H9 (cell line): Measurements from ENCODE around the gene HOMER3. TPM values are rescaled to one million over a fixed set of nuclear protein-coding genes. Genes with fewer than 3 reads are reported as not detected.

ENCODE experiments used
- DNase-seq: peaks from one replicate; pipeline ENCODE4 v3.0.0-alpha.2; 2017
- H2AFZ ChIP-seq: one replicate; pipeline ENCODE4 v1.6.1; 2013; ENCODE audit warnings: mild to moderate bottlenecking, low read length, control low read depth, moderate library complexity
- H2AK5ac ChIP-seq: 2 replicates; pipeline ENCODE4 v1.6.1; 2013; ENCODE audit warnings: low read length, control low read depth, mixed read lengths; ENCODE audit not compliant: insufficient read length
- H2BK120ac ChIP-seq: one replicate; pipeline ENCODE4 v1.6.1; 2013; ENCODE audit warnings: low read depth, mild to moderate bottlenecking, low read length, control low read depth, inconsistent platforms; ENCODE audit not compliant: poor library complexity, severe bottlenecking
- H2BK12ac ChIP-seq: 2 replicates; pipeline ENCODE4 v1.6.1; 2013; ENCODE audit warnings: low read length, control low read depth, mixed read lengths, low read depth; ENCODE audit not compliant: insufficient read length
- H2BK15ac ChIP-seq: 2 replicates; pipeline ENCODE4 v1.6.1; 2013; ENCODE audit warnings: low read depth, low read length, control low read depth
- H2BK20ac ChIP-seq: one replicate; pipeline ENCODE4 v1.6.1; 2013; ENCODE audit warnings: low read depth, mild to moderate bottlenecking, low read length, control low read depth, inconsistent platforms; ENCODE audit not compliant: poor library complexity, severe bottlenecking
- H2BK5ac ChIP-seq: 2 replicates; pipeline ENCODE4 v1.6.1; 2013; ENCODE audit warnings: low read length, control low read depth, mixed read lengths; ENCODE audit not compliant: insufficient read length
- H3K14ac ChIP-seq: 2 replicates; pipeline ENCODE4 v1.6.1; 2013; ENCODE audit warnings: low read length, control low read depth; ENCODE audit not compliant: insufficient read depth
- H3K18ac ChIP-seq: 2 replicates; pipeline ENCODE4 v1.6.1; 2013; ENCODE audit warnings: low read depth, mild to moderate bottlenecking, mixed read lengths, low read length, control low read depth; ENCODE audit not compliant: insufficient read length
- H3K23ac ChIP-seq: 2 replicates; pipeline ENCODE4 v1.6.1; 2013; ENCODE audit warnings: low read length, control low read depth, mixed read lengths, low read depth; ENCODE audit not compliant: insufficient read length
- H3K23me2 ChIP-seq: 2 replicates; pipeline ENCODE4 v1.6.1; 2013; ENCODE audit warnings: low read depth, mild to moderate bottlenecking, mixed read lengths, low read length, control low read depth; ENCODE audit not compliant: insufficient read length, poor library complexity, severe bottlenecking
- H3K27ac ChIP-seq: 2 replicates; pipeline ENCODE4 v1.5.1; 2013; ENCODE audit warnings: low read length, control low read depth, mixed read lengths, low read depth; ENCODE audit not compliant: insufficient read length
- H3K27me3 ChIP-seq: 2 replicates; pipeline ENCODE4 v1.6.1; 2013; ENCODE audit warnings: low read length, control low read depth, inconsistent platforms; ENCODE audit not compliant: insufficient read depth
- H3K4ac ChIP-seq: 2 replicates; pipeline ENCODE4 v1.6.1; 2013; ENCODE audit warnings: low read depth, mild to moderate bottlenecking, control low read depth, inconsistent platforms, low read length, moderate library complexity
- H3K4me1 ChIP-seq: 2 replicates; pipeline ENCODE4 v1.6.1; 2013; ENCODE audit warnings: low read length, control low read depth, inconsistent platforms; ENCODE audit not compliant: insufficient read depth
- H3K4me2 ChIP-seq: 2 replicates; pipeline ENCODE4 v1.6.1; 2013; ENCODE audit warnings: low read length, control low read depth, mixed read lengths; ENCODE audit not compliant: insufficient read length, insufficient read depth
- H3K56ac ChIP-seq: 2 replicates; pipeline ENCODE4 v1.6.1; 2013; ENCODE audit warnings: low read depth, mild to moderate bottlenecking, mixed read lengths, low read length, control low read depth; ENCODE audit not compliant: insufficient read length
- H3K79me1 ChIP-seq: 2 replicates; pipeline ENCODE4 v1.6.1; 2013; ENCODE audit warnings: low read depth, mild to moderate bottlenecking, moderate library complexity, low read length, control low read depth, inconsistent platforms; ENCODE audit not compliant: insufficient read depth, poor library complexity, severe bottlenecking
- H3K79me2 ChIP-seq: 2 replicates; pipeline ENCODE4 v1.6.1; 2013; ENCODE audit warnings: low read length, control low read depth, inconsistent platforms; ENCODE audit not compliant: insufficient read depth
- H3K9ac ChIP-seq: 2 replicates; pipeline ENCODE4 v1.6.1; 2013; ENCODE audit warnings: low read length, control low read depth, mixed read lengths; ENCODE audit not compliant: insufficient read length; ENCODE audit errors: extremely low read depth
- H3K9me3 ChIP-seq: one replicate; pipeline ENCODE4 v1.6.1; 2013; ENCODE audit warnings: low read depth, low read length, inconsistent platforms; ENCODE audit not compliant: control insufficient read depth
- H3T11ph ChIP-seq: one replicate; pipeline ENCODE4 v1.6.1; 2013; ENCODE audit warnings: mild to moderate bottlenecking, low read length, control low read depth, inconsistent platforms
- H4K20me1 ChIP-seq: one replicate; pipeline ENCODE4 v1.6.1; 2013; ENCODE audit not compliant: control insufficient read depth, insufficient read length, insufficient read depth
- H4K5ac ChIP-seq: 2 replicates; pipeline ENCODE4 v1.6.1; 2013; ENCODE audit warnings: low read depth, mild to moderate bottlenecking, mixed read lengths, low read length, control low read depth; ENCODE audit not compliant: insufficient read length
- H4K8ac ChIP-seq: replicated peaks from 2 replicates; pipeline ENCODE4 v1.6.1; 2013; ENCODE audit warnings: low read length, control low read depth, mixed read lengths, low read depth; ENCODE audit not compliant: insufficient read length
- H4K91ac ChIP-seq: 2 replicates; pipeline ENCODE4 v1.6.1; 2013; ENCODE audit warnings: low read depth, mild to moderate bottlenecking, moderate library complexity, mixed read lengths, low read length, control low read depth; ENCODE audit not compliant: insufficient read length
- H3K27ac Mint-ChIP-seq, 3 experiments: 2 replicates in 2 of 3; 3 replicates in 1 of 3; pipeline ENCODE4 v1.8.0; 2020 to 2021; ENCODE audit warnings: mixed read lengths in 3 of 3, mild to moderate bottlenecking in 1 of 3, moderate library complexity in 1 of 3
- H3K27me3 Mint-ChIP-seq: 2 replicates; pipeline ENCODE4 v1.8.0; 2021; ENCODE audit warnings: low read depth, mild to moderate bottlenecking, moderate library complexity, mixed read lengths
- H3K36me3 Mint-ChIP-seq, 3 experiments: 2 replicates in 2 of 3; 3 replicates in 1 of 3; pipeline ENCODE4 v1.8.0; 2020 to 2021; ENCODE audit warnings: low read depth in 3 of 3, mixed read lengths in 3 of 3; ENCODE audit not compliant: insufficient read depth in 1 of 3
- H3K4me1 Mint-ChIP-seq, 2 experiments: 2 replicates each; pipeline ENCODE4 v1.8.0; 2020; ENCODE audit warnings: mixed read lengths in 2 of 2
- H3K4me3 Mint-ChIP-seq, 2 experiments: 2 replicates in 1 of 2; 3 replicates in 1 of 2; pipeline ENCODE4 v1.8.0; 2020 to 2021; ENCODE audit warnings: mild to moderate bottlenecking in 2 of 2, mixed read lengths in 2 of 2, moderate library complexity in 1 of 2
- H3K9me3 Mint-ChIP-seq, 2 experiments: 2 replicates in 1 of 2; 3 replicates in 1 of 2; pipeline ENCODE4 v1.8.0; 2020; ENCODE audit warnings: mild to moderate bottlenecking in 2 of 2, mixed read lengths in 2 of 2, moderate library complexity in 1 of 2
- CTCF ChIP-seq: fragments of 200-600 bp; sonication (generic); conservative IDR thresholded peaks from 3 replicates; pipeline ENCODE4 v1.8.0; 2021; ENCODE audit warnings: antibody characterized with exemption, mild to moderate bottlenecking
- WGBS: extraction: QIAGEN DNeasy Blood & Tissue Kit; methylation state at CpG from one replicate; pipeline ENCODE4 v1.1.7; 2013; ENCODE audit warnings: missing lambda C conversion rate, low lambda C conversion rate, mixed read lengths; ENCODE audit not compliant: insufficient read length; ENCODE audit errors: extremely low coverage; 5-methylcytosine and 5-hydroxymethylcytosine counted together
- total RNA-seq: library from RNA; stranded (reverse); gene quantifications from 2 replicates; pipeline ENCODE4 v1.2.1, GENCODE V29; 2021

The HOMER3 gene
- total RNA-seq, 1 experiment from 2014 or later, result 20.2 TPM

- H3K79me2 ChIP-seq, result no peaks in the 10 kb centered on the region
- no peak overlapping the region for H3K23ac ChIP-seq
- Mint-ChIP-seq H3K4me3 (no peak overlapping the region), H3K27ac (no peak overlapping the region), H3K9me3 (no peaks in the 10 kb centered on the region; a peak in 1 of 5 replicates), H3K4me1 (0 out of 4 replicates have a peak, but pooled peaks cover 0 to under 1% of the 10 kb centered on the region in 2 experiments), H3K27me3 (peaks cover 15% of the 10 kb centered on the region), H3K36me3 (peaks cover 1 to 19% (median 15%) of the 10 kb centered on the region in 3 experiments; a peak in 6 of 7 replicates)
- no peak overlapping the region for H2BK20ac ChIP-seq
- H2BK15ac ChIP-seq, result no peak overlapping the region
- no peak overlapping the region for H2AK5ac ChIP-seq
- no peaks in the 10 kb centered on the region for H3K79me1 ChIP-seq
- no peak overlapping the region for H3K9ac ChIP-seq
- no peak overlapping the region for H3K14ac ChIP-seq
- no peak for TF ChIP-seq CTCF
- H2BK12ac ChIP-seq, result no peak overlapping the region
- H3K4me1 ChIP-seq, result no peaks in the 10 kb centered on the region
- H4K20me1 ChIP-seq, result no peaks in the 10 kb centered on the region
- H3K18ac ChIP-seq, result no peak overlapping the region
- no peak for DNase-seq
- H3T11ph ChIP-seq, result no peak overlapping the region
- H4K8ac ChIP-seq, result no peak overlapping the region
- H3K9me3 ChIP-seq, result no peaks in the 10 kb centered on the region
- H2BK120ac ChIP-seq, result no peak overlapping the region
- no peak overlapping the region for H2BK5ac ChIP-seq
- H3K4me2 ChIP-seq, result no peak overlapping the region
- H3K27ac ChIP-seq, result no peak overlapping the region
- no peaks in the 10 kb centered on the region for H3K23me2 ChIP-seq
- no peak overlapping the region for H3K4ac ChIP-seq
- H3K27me3 ChIP-seq, result no peaks in the 10 kb centered on the region; the same call in 1 of the 2 replicates
- H4K5ac ChIP-seq, result no peak overlapping the region
- H2AFZ ChIP-seq, result no peak overlapping the region
- no CpG with 5 or more reads among the region's 7 CpGs for WGBS
- H4K91ac ChIP-seq, result no peak overlapping the region
- H3K56ac ChIP-seq, result no peak overlapping the region
Measured at GRCh38 chr19:18901491-18901890, 39.5 kb downstream of the HOMER3 start.
